GM19023 (cell line): ENCODE results near the gene SMIM20.

Experiments
- ATAC-seq: cut with Tn5 transposase; IDR thresholded peaks from one replicate; pipeline ENCODE4 v1.9.1; 2021; ENCODE audit warnings: mild to moderate bottlenecking, moderate library complexity; ENCODE audit not compliant: unreplicated experiment

Gene SMIM20

GRCh38 chr4:25951390-25951952 lies 37.5 kb downstream of the SMIM20 start:
- ATAC-seq, result no peak

- ATAC-seq, result no peak
Observed at GRCh38 chr4:25953740-25954139, 39.7 kb downstream of the SMIM20 start.

- ATAC-seq, result no peak
Observed at GRCh38 chr4:25954293-25954904, 40.4 kb downstream of the SMIM20 start.

- no peak for ATAC-seq
Observed at GRCh38 chr4:25955705-25956104, 41.7 kb downstream of the SMIM20 start.

- no peak for ATAC-seq
Observed at GRCh38 chr4:25956260-25956659, 42.2 kb downstream of the SMIM20 start.

- ATAC-seq, result no peak
Observed at GRCh38 chr4:25958110-25958509, 44.1 kb downstream of the SMIM20 start.

- ATAC-seq, result no peak
Observed at GRCh38 chr4:25962393-25962792, 48.4 kb downstream of the SMIM20 start.

GRCh38 chr4:25965629-25966028 lies 51.6 kb downstream of the SMIM20 start:
- ATAC-seq, result no peak

GRCh38 chr4:25966171-25966570 lies 52.2 kb downstream of the SMIM20 start:
- ATAC-seq, result no peak

- no peak for ATAC-seq
Observed at GRCh38 chr4:25969374-25970155, 55.5 kb downstream of the SMIM20 start.

GRCh38 chr4:25970226-25970675 lies 56.2 kb downstream of the SMIM20 start:
- peak; percentile 80 for ATAC-seq

GRCh38 chr4:25970691-25971432 lies 56.8 kb downstream of the SMIM20 start:
- ATAC-seq, result no peak

- ATAC-seq, result no peak
Observed at GRCh38 chr4:25972366-25972765, 58.3 kb downstream of the SMIM20 start.

- ATAC-seq, result no peak
Observed at GRCh38 chr4:25972984-25973745, 59.1 kb downstream of the SMIM20 start.

- no peak for ATAC-seq
Observed at GRCh38 chr4:25976780-25977179, 62.8 kb downstream of the SMIM20 start.

- no peak for ATAC-seq
Observed at GRCh38 chr4:25977397-25978170, 63.6 kb downstream of the SMIM20 start.

- no peak for ATAC-seq
Observed at GRCh38 chr4:25978327-25978726, 64.3 kb downstream of the SMIM20 start.
